HepG2 (cell line): Measurements from ENCODE around the gene SMYD5. TPM values are rescaled to one million over a fixed set of nuclear protein-coding genes. Genes with fewer than 3 reads are reported as not detected.
A peak's percentile ranks its signal among the peaks of the same experiment; 100 is the strongest.

Experiments used
- ATF5 ChIP-seq: sonication (generic); formaldehyde crosslinking; IDR thresholded peaks from 2 replicates; pipeline ENCODE4 v1.4.0; 2020; ENCODE audit warnings: mild to moderate bottlenecking, low read depth, missing genetic modification reagents
- BRF2 ChIP-seq: sonication (generic); formaldehyde crosslinking; IDR thresholded peaks from 2 replicates; pipeline ENCODE4 v1.8.1; 2022; ENCODE audit warnings: mild to moderate bottlenecking, missing genetic modification reagents
- FOXK1 ChIP-seq: sonication (generic); formaldehyde crosslinking; IDR thresholded peaks from 2 replicates; pipeline ENCODE4 v1.4.0; 2020; ENCODE audit warnings: low read depth, missing genetic modification reagents, borderline replicate concordance
- KAT8 ChIP-seq: IDR thresholded peaks from 2 replicates; pipeline ENCODE4 v1.6.1; 2016; ENCODE audit warnings: missing genetic modification reagents, missing compliant biosample characterization
- NR3C1 ChIP-seq: sonication (generic); formaldehyde crosslinking; IDR thresholded peaks from 2 replicates; pipeline ENCODE4 v1.4.0; 2020; ENCODE audit warnings: missing genetic modification reagents
- PRDM15 ChIP-seq: sonication (generic); formaldehyde crosslinking; IDR thresholded peaks from 2 replicates; pipeline ENCODE4 v1.4.0; 2020; ENCODE audit warnings: missing genetic modification reagents
- TCF12 ChIP-seq, 2 experiments: fragments of 450-650 bp in 1 of 2; sonication (generic) in 1 of 2; formaldehyde crosslinking in 1 of 2; IDR thresholded peaks; 2 replicates each; pipeline versions ENCODE4 v1.6.1 to v1.8.0; 2017 to 2022; ENCODE audit warnings: antibody characterized with exemption in 1 of 2, mild to moderate bottlenecking in 1 of 2, missing genetic modification reagents in 1 of 2, moderate library complexity in 1 of 2
- TFDP1 ChIP-seq: IDR thresholded peaks from 2 replicates; pipeline ENCODE4 v1.6.1; 2016; ENCODE audit warnings: missing compliant biosample characterization, missing genetic modification reagents, borderline replicate concordance
- ZBTB38 ChIP-seq: sonication (generic); formaldehyde crosslinking; IDR thresholded peaks from 2 replicates; pipeline ENCODE4 v1.5.1; 2020; ENCODE audit warnings: mild to moderate bottlenecking, missing genetic modification reagents
- ZNF274 ChIP-seq: sonication (generic); formaldehyde crosslinking; IDR thresholded peaks from 2 replicates; pipeline ENCODE4 v1.5.1; 2020; ENCODE audit warnings: mild to moderate bottlenecking, missing genetic modification reagents
- ZNF282 ChIP-seq: fragments of 450-650 bp; IDR thresholded peaks from 2 replicates; pipeline ENCODE4 v1.6.1; 2018; ENCODE audit not compliant: partially characterized antibody
- ZNF558 ChIP-seq: sonication (generic); formaldehyde crosslinking; IDR thresholded peaks from 2 replicates; pipeline ENCODE4 v1.9.0; 2022; ENCODE audit warnings: mild to moderate bottlenecking, missing genetic modification reagents, borderline replicate concordance
- ZNF678 ChIP-seq: sonication (generic); formaldehyde crosslinking; IDR thresholded peaks from 2 replicates; pipeline ENCODE4 v1.4.0; 2020; ENCODE audit warnings: mild to moderate bottlenecking, missing genetic modification reagents
- ZNF766 ChIP-seq: sonication (generic); formaldehyde crosslinking; IDR thresholded peaks from 2 replicates; pipeline ENCODE4 v1.5.0; 2020; ENCODE audit warnings: missing genetic modification reagents, borderline replicate concordance
- polyA plus RNA-seq, 8 experiments: library from polyadenylated mRNA; depleted of rRNA in 3 of 8; stranded (reverse) in 7 of 8; unstranded in 1 of 8; fragments of >200 nt; fragmentation: Illumina TruSeq in 4 of 8; extraction: Trizol in 4 of 8; gene quantifications; 2 replicates each; pipeline versions ENCODE4 v1.2.1 to v1.2.3, GENCODE V29; 2011 to 2016; ENCODE audit warnings: low read depth in 4 of 8, missing spikeins in 1 of 8, mixed read lengths in 1 of 8; ENCODE audit not compliant: insufficient read depth in 1 of 8
- total RNA-seq, 5 experiments: library from RNA; depleted of rRNA; stranded (reverse); fragments of >200 nt; fragmentation: Illumina TruSeq; extraction: Trizol; gene quantifications; 2 replicates each; pipeline ENCODE4 v1.2.3, GENCODE V29; 2016; ENCODE audit warnings: low read depth in 1 of 5
- TF ChIP-seq, protein P1 (sequence below): sonication (generic); formaldehyde crosslinking; IDR thresholded peaks from 2 replicates; pipeline ENCODE4 v1.4.0; 2020; ENCODE audit warnings: missing genetic modification reagents, borderline replicate concordance
- TF ChIP-seq, protein P2 (sequence below): sonication (generic); formaldehyde crosslinking; IDR thresholded peaks from 2 replicates; pipeline ENCODE4 v1.4.0; 2020; ENCODE audit warnings: missing genetic modification reagents, borderline replicate concordance
- TF ChIP-seq, protein P3 (sequence below): sonication (generic); formaldehyde crosslinking; IDR thresholded peaks from 2 replicates; pipeline ENCODE4 v1.8.0; 2022; ENCODE audit warnings: mild to moderate bottlenecking, missing genetic modification reagents, moderate library complexity

Gene SMYD5
- total and polyA plus RNA-seq, 2 of the 13 experiments (the other 11 are each of a cell fraction or from before 2014, with no cell fraction given): 55.8 to 70.4 TPM

DNA sequence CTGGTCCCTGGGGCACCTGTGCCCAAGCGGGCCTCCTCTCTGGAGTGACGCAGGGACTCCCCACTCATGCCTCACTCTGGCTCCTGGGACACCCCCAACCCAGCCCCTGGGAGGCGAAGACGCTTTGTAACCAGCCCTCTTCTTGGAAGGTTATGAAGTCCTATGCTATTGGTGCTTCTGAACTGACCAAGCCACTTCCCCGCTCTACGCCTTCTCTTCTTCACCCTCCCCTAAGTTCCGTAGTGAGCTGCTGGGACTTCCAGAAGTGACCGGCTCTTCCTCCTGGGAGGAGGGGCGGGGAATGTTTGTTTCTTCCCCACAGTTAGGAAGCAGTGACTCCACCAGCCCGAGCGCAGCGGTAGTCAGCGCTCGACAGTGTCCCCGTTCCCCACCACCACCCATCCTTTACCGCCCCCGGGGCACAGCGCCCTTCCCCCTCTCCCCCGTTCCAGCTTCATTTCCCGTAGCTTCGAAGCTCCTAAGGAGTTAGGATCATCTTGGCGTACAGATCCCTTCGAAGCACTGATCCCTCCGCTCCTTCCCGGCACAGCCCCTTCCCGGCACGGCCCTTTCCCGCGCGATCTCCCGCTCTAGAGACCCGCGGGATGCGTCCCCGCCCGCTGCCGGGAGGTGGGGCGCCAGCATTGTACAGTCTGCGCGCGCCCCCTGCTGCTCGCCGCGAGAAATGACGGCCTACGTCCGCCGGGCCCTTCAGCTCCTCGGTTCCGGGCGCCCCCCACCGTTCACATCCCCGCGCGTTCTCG is 37.0 kb upstream of the SMYD5 start (continued):
- TF ChIP-seq PRDM15 (CRISPR knock-in tag) (no peak), ZNF274 (CRISPR knock-in tag) (peak; percentile 48; the same call in 1 of the 2 replicates), KAT8 (CRISPR knock-in tag) (peak; percentile 57; the same call in 1 of the 2 replicates), TCF12 (IDR thresholded peaks at IDR 0.05) (no peak), TCF12 (CRISPR knock-in tag; IDR thresholded peaks at IDR 0.05) (no peak), ZNF678 (CRISPR knock-in tag) (peak; percentile 44; the same call in 1 of the 2 replicates), TFDP1 (CRISPR knock-in tag) (peak; percentile 92), BRF2 (CRISPR knock-in tag) (peak; percentile 61; the same call in 1 of the 2 replicates), ZBTB38 (peak; percentile 30), ZNF282 (no peak), NR3C1 (CRISPR knock-in tag) (no peak), ATF5 (CRISPR knock-in tag) (0 out of 2 replicates have a peak, but pooled peaks have one; percentile 83), ZNF558 (peak; percentile 68; the same call in 1 of the 2 replicates), FOXK1 (0 out of 2 replicates have a peak, but pooled peaks have one; percentile 29), ZNF766 (CRISPR knock-in tag) (0 out of 2 replicates have a peak, but pooled peaks have one; percentile 47)
- TF ChIP-seq, protein P1, sequence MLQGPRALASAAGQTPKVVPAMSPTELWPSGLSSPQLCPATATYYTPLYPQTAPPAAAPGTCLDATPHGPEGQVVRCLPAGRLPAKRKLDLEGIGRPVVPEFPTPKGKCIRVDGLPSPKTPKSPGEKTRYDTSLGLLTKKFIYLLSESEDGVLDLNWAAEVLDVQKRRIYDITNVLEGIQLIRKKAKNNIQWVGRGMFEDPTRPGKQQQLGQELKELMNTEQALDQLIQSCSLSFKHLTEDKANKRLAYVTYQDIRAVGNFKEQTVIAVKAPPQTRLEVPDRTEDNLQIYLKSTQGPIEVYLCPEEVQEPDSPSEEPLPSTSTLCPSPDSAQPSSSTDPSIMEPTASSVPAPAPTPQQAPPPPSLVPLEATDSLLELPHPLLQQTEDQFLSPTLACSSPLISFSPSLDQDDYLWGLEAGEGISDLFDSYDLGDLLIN (CRISPR knock-in tag): no peak
- TF ChIP-seq, protein P2, sequence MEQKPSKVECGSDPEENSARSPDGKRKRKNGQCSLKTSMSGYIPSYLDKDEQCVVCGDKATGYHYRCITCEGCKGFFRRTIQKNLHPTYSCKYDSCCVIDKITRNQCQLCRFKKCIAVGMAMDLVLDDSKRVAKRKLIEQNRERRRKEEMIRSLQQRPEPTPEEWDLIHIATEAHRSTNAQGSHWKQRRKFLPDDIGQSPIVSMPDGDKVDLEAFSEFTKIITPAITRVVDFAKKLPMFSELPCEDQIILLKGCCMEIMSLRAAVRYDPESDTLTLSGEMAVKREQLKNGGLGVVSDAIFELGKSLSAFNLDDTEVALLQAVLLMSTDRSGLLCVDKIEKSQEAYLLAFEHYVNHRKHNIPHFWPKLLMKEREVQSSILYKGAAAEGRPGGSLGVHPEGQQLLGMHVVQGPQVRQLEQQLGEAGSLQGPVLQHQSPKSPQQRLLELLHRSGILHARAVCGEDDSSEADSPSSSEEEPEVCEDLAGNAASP (CRISPR knock-in tag): peak; percentile 58; the same call in 1 of the 2 replicates
- TF ChIP-seq, protein P3, sequence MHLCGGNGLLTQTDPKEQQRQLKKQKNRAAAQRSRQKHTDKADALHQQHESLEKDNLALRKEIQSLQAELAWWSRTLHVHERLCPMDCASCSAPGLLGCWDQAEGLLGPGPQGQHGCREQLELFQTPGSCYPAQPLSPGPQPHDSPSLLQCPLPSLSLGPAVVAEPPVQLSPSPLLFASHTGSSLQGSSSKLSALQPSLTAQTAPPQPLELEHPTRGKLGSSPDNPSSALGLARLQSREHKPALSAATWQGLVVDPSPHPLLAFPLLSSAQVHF: peak; percentile 57; the same call in 1 of the 2 replicates
